22Rv1 (cell line): ENCODE data around the gene PIKFYVE.

Experiments
- H3K27ac ChIP-seq: fragments of 450-650 bp; 2 replicates; pipeline ENCODE4 v1.5.1; 2017
- ZFX ChIP-seq: fragments of 450-650 bp; IDR thresholded peaks from 2 replicates; pipeline ENCODE4 v1.6.1; 2017; ENCODE audit warnings: antibody characterized with exemption, borderline replicate concordance
- TF ChIP-seq, protein P1 (sequence below): fragments of 450-650 bp; IDR thresholded peaks from 2 replicates; pipeline ENCODE4 v1.5.1; 2017; ENCODE audit warnings: mild to moderate bottlenecking

PIKFYVE gene

DNA sequence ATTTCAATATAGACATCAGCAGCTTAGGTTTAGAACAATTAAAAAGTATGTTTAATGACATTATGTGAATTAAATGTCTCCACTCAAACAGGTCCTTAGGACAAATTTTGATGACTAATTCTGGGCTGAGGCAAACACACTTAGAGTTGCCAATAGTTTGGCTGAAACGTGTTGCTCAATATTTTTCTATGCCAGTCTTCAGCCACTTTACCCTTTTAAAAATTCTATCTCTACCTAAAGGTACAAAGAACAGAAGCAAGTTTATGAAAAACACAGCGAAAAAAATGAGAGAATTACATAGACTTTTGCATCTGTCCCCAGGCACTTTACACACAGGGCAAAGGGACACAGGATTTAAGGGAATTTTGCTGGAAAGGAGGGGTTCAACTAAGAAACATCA lies 15.7 kb upstream of the PIKFYVE start:
- H3K27ac ChIP-seq, result no peak overlapping the region
- TF ChIP-seq ZFX, result no peak

DNA sequence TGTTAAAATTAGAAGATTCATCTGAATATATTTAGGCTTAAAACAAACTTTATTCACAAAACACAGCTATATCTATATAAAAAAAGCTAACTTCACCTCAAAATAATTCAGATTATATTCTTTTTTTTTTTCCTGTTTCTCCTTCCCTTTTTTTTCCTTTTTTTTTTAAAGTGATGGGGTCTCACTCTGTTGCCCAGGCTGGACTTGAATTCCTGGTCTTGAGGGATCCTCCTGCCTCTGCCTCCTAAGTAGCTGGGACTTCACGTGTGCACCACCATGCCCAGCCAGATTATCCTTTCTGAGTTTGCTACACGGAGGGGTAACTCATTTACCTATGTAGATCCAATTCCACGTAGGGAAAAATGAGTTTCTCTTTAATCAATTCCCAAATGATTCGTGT lies 15.0 kb upstream of the PIKFYVE start:
- H3K27ac ChIP-seq, result no peak overlapping the region
- no peak for TF ChIP-seq ZFX
- TF ChIP-seq, protein P1, sequence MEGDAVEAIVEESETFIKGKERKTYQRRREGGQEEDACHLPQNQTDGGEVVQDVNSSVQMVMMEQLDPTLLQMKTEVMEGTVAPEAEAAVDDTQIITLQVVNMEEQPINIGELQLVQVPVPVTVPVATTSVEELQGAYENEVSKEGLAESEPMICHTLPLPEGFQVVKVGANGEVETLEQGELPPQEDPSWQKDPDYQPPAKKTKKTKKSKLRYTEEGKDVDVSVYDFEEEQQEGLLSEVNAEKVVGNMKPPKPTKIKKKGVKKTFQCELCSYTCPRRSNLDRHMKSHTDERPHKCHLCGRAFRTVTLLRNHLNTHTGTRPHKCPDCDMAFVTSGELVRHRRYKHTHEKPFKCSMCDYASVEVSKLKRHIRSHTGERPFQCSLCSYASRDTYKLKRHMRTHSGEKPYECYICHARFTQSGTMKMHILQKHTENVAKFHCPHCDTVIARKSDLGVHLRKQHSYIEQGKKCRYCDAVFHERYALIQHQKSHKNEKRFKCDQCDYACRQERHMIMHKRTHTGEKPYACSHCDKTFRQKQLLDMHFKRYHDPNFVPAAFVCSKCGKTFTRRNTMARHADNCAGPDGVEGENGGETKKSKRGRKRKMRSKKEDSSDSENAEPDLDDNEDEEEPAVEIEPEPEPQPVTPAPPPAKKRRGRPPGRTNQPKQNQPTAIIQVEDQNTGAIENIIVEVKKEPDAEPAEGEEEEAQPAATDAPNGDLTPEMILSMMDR, result no peak

DNA sequence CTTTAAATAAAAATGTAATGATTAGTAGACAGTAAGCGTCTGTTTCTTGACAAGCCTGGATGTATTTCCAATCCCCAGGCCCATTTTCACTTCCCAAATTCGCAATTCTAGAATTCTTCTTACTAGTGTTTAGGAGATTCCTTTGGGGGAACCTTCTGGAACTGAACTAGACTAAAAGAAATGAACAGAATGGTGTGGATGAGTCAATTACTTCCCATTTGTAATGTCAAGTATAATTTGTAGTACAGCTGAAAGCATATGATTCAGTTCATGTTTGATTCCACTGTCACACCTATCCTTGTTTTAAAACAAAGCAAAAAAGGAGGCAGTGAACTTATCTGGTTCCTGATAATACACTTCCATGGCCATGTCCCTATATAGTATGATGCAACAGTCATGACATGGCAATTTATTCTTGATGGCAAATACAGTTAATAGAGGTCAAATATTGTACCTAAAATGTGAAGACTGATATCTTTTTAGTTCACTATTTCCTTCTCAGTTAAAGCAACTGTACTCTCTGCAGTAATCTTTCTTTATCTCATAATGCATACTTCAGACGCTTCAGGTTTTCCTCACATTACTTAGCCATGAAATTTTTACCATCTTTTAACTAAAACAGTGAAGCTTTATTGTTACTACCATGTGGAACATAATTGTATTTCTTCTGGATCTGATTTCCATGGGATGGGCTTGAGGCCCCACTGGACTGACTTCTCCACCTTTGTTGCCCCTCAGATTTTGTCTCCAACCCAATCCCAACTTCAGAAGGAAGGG lies 13.2 kb upstream of the PIKFYVE start:
- no peak for TF ChIP-seq ZFX
- H3K27ac ChIP-seq, result peak overlapping the region; percentile 92

DNA sequence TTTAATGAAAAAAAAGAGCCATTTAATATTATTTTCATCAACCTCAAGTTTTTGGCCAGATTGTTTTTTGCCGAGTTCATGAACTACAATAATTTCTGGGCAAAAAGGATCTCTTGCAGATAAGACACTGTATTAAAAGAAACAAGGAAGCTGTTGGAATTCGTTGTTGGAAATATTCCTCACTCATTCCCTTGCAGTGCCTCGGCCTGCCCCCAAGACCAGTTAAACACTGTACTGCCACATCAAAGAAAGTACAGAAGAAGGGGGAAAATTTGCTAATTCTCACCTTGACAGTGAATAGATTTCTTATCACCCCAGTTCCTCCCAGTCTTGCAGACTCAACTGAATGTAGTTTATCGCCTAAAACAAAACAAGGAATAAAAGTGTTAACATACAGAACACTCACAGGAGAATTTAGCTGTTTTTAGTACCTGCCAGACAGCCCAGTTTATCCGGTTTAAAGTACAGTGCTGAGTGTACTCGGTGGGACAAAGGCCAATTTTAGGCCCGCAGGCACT lies 12.4 kb upstream of the PIKFYVE start:
- TF ChIP-seq, protein P1, result no peak
- no peak for TF ChIP-seq ZFX
- peak overlapping the region; percentile 92 for H3K27ac ChIP-seq

DNA sequence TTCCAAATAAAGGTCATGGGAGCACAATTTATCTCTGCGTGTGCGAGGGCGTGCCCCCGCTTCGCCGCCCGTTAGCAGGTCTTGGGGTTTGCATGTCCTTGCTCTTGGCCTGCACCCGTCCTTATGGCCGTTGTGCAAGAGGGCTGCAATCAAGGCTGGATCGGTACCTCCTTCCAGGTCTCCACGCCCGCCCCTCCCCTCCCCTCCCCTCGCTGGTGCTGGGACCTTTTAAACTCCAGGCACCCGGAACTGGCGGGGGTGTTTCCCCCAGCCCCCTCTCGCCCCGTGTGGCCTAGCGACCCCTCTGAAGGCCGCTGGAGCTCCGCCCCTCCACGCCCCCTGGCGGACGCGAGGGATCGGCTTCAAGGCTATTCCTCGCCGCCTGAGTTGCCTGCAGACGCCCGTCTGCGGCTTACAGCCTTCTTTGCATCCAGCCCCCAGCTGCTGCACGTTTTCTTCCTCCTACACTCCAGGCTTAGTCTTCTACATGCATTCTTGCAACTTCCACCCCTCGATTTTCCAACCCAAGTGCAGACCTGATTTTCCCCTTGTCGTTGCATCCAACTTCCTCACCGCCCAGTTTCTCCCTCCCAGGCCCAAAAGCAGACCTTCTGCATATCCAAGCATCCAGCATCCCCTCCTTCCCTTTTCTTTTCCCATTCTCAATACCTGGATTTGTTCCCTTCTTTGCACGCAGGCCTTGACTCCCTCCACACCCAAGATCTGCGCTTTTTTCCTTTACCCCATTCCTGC lies 11.8 kb upstream of the PIKFYVE start:
- H3K27ac ChIP-seq, result peak overlapping the region; percentile 92
- TF ChIP-seq, protein P1, result peak; percentile 85
- TF ChIP-seq ZFX, result no peak

DNA sequence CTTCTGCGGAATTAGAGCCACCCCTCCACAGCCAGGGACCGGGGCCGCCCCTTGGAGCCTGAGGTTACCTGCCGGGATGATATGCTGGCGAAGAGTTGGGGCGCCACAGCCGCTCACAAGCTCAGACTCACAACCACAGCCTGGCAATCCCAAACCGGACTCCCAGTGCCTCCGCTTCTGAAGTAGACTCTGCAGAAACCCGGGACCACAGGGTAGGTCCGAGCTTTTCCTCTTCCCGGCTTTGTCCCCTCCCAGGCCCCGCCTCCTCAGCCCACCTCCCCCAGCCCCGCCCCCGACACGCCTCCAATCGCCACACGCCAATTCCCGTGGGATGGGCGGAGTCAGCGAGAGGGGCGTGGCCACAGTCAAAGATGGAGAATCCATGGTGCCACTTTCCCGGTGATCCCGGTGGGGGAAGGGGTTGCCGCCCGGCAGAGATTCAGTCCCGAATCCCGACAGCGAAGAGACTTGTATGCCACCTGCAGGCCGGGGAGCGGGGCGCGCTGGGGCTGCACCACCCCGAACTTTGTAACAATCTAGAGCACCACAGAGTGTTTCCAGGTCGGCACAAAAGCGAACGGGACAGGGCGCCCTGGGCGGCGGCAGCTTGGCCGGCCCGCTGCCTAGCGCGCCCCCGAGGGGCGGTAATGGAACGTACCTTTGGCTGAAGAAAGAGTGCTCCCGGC lies 11.0 kb upstream of the PIKFYVE start, which contains the start of gene IDH1:
Gene IDH1 (minus strand): TSS at position 201 of the 686 bp plus-strand sequence. CDS start 3,520 bp downstream, outside the sequence.
- no peak for TF ChIP-seq ZFX
- TF ChIP-seq, protein P1, result peak; percentile 86

DNA sequence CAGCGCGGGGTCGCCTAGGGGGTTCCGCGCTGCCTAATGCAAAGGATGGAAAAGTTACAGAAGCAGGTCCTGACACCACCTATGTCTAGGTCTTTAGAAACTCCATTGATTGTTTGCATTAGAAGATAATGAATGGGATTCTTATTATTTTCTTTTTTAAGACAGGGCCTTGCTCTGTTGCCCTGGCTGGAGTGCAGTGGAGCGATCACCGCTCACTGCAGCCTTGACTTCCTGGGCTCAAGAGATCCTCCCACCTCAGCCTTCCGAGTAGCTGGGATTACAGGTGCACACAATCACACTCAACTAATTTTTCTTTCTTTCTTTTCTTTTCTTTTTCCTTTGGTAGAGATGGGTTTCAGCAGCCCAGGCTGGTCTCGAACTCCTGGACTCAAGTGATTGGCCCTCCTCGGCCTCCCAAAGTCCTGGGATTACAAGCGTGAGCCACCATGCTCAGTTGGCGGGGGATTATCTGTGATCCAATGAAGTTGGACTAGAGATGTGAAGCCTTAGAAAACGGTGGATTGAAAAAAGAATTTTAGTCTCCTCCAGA lies 10.4 kb upstream of the PIKFYVE start:
- H3K27ac ChIP-seq, result peak overlapping the region; percentile 92
- TF ChIP-seq, protein P1, result peak; percentile 29
- no peak for TF ChIP-seq ZFX

More for the DNA sequence above, 11.0 kb upstream of the PIKFYVE start, which contains the start of gene IDH1:
- peak within 1 kb of the TSS; percentile 92 for H3K27ac ChIP-seq
